ENCODE results near the gene LCP2. TPM values are rescaled to one million over a fixed set of nuclear protein-coding genes. Genes with fewer than 3 reads are reported as not detected.

LCP2 gene
- total and polyA plus RNA-seq, 2 donors (not counting 3 experiments of a cell fraction or from before 2014, with no cell fraction given), result not detected

- Histone ChIP-seq H3K9me1 (replicated peaks; ENCODE audit: control insufficient read depth, extremely low read depth, insufficient read depth, low read length) (no peaks in the 10 kb centered on the region), H3K27me3 (ENCODE audit: control insufficient read depth in 2 of 2, insufficient read depth in 2 of 2, low read length in 2 of 2) (peaks cover 0 to 2% of the 10 kb centered on the region in 2 experiments), H3K79me2 (ENCODE audit: control insufficient read depth, insufficient read depth, low read length) (no peaks in the 10 kb centered on the region), H3K4me2 (ENCODE audit: insufficient read depth, low read length) (no peak overlapping the region), H3K36me3 (ENCODE audit: control insufficient read depth in 2 of 2, extremely low read depth in 1 of 2, insufficient read depth in 2 of 2, low read length in 2 of 2) (no peaks in the 10 kb centered on the region), H3K4me3 (replicated peaks in 1 of 3; ENCODE audit: insufficient read depth in 1 of 3, low read depth in 1 of 3, low read length in 3 of 3) (no peak overlapping the region), H3K27ac (ENCODE audit: insufficient read depth, low read depth, low read length) (no peak overlapping the region), H3K9me3 (replicated peaks; ENCODE audit: control insufficient read depth, insufficient read depth, low read length) (no peaks in the 10 kb centered on the region), H3K9ac (replicated peaks; ENCODE audit: extremely low read depth, insufficient read depth, low read length) (no peak overlapping the region), H4K20me1 (replicated peaks; ENCODE audit: control insufficient read depth, extremely low read depth, insufficient read depth, low read length) (no peaks in the 10 kb centered on the region), H3K4me1 (ENCODE audit: control insufficient read depth, extremely low read depth, insufficient read depth, low read length) (peaks cover 14% of the 10 kb centered on the region), H2AFZ (ENCODE audit: low read depth, low read length) (no peak overlapping the region)
- no peak for TF ChIP-seq EZH2 (IDR thresholded peaks at IDR 0.05; ENCODE audit: borderline replicate concordance, low read depth, low read length, severe bottlenecking)
- TF ChIP-seq CTCF (IDR thresholded peaks at IDR 0.05; ENCODE audit: extremely low read depth in 1 of 2, insufficient read depth in 1 of 2, low read depth in 1 of 2, low read length in 2 of 2), result no peak
- TF ChIP-seq MYC (IDR thresholded peaks at IDR 0.05; ENCODE audit: low read depth, low read length), result no peak
- no peak for TF ChIP-seq JUN (IDR thresholded peaks at IDR 0.05; ENCODE audit: borderline replicate concordance, insufficient read depth, insufficient read length, low read depth)
- no peak for TF ChIP-seq FOS (IDR thresholded peaks at IDR 0.05; ENCODE audit: borderline replicate concordance, insufficient read depth, low read length)
- TF ChIP-seq POLR2A (IDR thresholded peaks at IDR 0.05; ENCODE audit: low read depth, low read length), result no peak
- TF ChIP-seq POLR2AphosphoS5 (IDR thresholded peaks at IDR 0.05; ENCODE audit: insufficient read depth, low read depth, low read length), result no peak
- no peak for TF ChIP-seq GATA2 (IDR thresholded peaks at IDR 0.05; ENCODE audit: insufficient read depth, insufficient read length, low read depth, low read length)
- no peak for TF ChIP-seq MAX (IDR thresholded peaks at IDR 0.05; ENCODE audit: insufficient read depth, insufficient read length)
- POLR2A ChIA-PET, result no interaction called here
- intact Hi-C loops (cut with micrococcal nuclease), result loop anchor here (5.0 kb wide), 2 partner anchors 236 to 299 kb away; no protein-coding TSS in a partner anchor
- dilution Hi-C loops (cut with MboI; ENCODE audit: extremely low pct_ligation_motif_present, low sequenced_read_pairs), result no loop called here
- no TSS peak for BruUV-seq (replicated peaks)
- no peak for FAIRE-seq
- CTCF ChIA-PET, result interaction anchor here (0.8 to 1.1 kb wide), 2 partner anchors 14 to 25 kb away, joined by 3 read pairs; no protein-coding TSS in a partner anchor
- no peak for DNase-seq (ENCODE audit: low read depth, low spot score)
Measured at GRCh38 chr5:170333161-170333910, 35.8 kb upstream of the LCP2 start.

All from endothelial cell of umbilical vein (primary cell).